Measurements from ENCODE around the gene KLHDC8B. TPM values are rescaled to one million over a fixed set of nuclear protein-coding genes. Genes with fewer than 3 reads are reported as not detected.

The KLHDC8B gene
- total and polyA plus RNA-seq, 4 donors, result 16.0 to 40.2 (median 29.1) TPM

DNA sequence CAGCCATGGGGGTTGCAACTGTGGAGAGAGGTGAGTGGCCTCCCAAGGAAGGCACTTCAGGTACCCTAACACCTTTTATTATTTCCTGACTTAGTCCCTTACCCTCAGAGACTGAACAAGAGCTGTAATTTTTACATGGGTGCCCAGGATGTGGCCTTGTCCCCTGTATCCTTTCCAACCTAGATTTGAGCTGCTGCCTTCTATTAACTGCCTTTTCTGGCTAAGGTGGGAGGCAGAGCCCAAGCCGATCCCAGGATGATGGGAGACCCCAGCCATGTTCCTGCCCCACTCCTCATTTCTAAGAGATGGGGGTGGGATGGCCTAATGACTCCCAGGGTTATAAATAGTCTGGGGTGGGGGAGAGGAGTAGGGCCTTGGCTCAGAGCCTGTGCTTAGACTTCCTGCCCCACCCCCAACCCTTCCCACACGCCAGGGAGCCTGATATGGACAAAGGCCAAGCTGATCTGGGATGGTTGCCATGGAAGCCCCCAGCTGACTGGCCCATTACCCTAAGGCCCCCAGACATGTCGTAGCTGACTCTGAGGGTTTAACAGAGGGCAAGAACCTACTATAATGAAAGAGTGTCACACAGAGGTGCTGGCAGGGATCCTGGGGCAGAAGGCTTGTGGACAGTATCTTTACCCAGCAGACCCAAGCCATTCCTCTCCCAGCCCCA is 1.9 kb downstream of the KLHDC8B start:
- peak in 1 of 2 donors; percentile 66 for DNase-seq
- H3K36me3 ChIP-seq (ENCODE audit: control insufficient read depth in 1 of 2, insufficient read depth in 2 of 2, low read length in 1 of 2), result no peaks in the 10 kb centered on the region
- H3K27ac ChIP-seq (ENCODE audit: low read depth in 1 of 2, low read length in 2 of 2), result peak overlapping the region in 1 of 2 donors; percentile 29
- H3K9me3 ChIP-seq (ENCODE audit: control insufficient read depth, low read length), result no peaks in the 10 kb centered on the region
- H3K27me3 ChIP-seq (ENCODE audit: control insufficient read depth in 1 of 2, insufficient read depth in 2 of 2, low read length in 1 of 2), result no peaks in the 10 kb centered on the region
- ATAC-seq (ENCODE audit: low FRiP score), result peak; percentile 16
- no peak overlapping the region for H3K4me3 ChIP-seq (ENCODE audit: low read length in 2 of 2)
- H3K4me1 ChIP-seq (ENCODE audit: control insufficient read depth in 1 of 2, insufficient read depth in 2 of 2, low read length in 2 of 2), result peaks cover 0 to 4% of the 10 kb centered on the region in 2 donors
- WGBS, 2 donors, result 4 to 7% methylated on average over 3 of the region's 3 CpGs
- intact Hi-C loops (cut with DNase I), result loop anchor here (2.0 to 10.0 kb wide), 2 partner anchors 104 to 272 kb away; partner anchors contain the start of gene C3orf62 (in 1 of the 2)

DNA sequence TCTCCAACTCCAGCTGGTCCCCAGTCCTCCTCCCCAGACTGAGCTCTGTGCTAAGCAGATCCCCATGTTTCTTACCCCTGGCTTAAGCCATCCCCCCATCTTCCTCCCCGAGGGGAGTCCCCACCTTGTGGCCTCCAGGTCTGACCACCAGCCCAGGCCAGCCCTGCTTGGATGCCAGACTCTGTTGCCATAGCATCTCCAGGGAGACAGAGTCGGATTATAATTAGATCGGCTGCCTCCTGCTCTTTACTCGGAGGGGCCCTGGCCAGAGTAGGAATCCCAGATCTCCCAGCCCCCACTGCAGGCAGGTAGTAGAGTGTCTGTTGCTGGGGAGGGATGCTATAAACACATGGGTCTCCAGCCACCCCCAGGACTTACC is 2.4 kb downstream of the KLHDC8B start:
- no peaks in the 10 kb centered on the region for H3K27me3 ChIP-seq (ENCODE audit: control insufficient read depth in 1 of 2, insufficient read depth in 2 of 2, low read length in 1 of 2)
- H3K27ac ChIP-seq (ENCODE audit: low read depth in 1 of 2, low read length in 2 of 2), result peak overlapping the region in 1 of 2 donors; percentile 19
- no peaks in the 10 kb centered on the region for H3K9me3 ChIP-seq (ENCODE audit: control insufficient read depth, low read length)
- peaks cover 0 to 4% of the 10 kb centered on the region in 2 donors for H3K4me1 ChIP-seq (ENCODE audit: control insufficient read depth in 1 of 2, insufficient read depth in 2 of 2, low read length in 2 of 2)
- H3K36me3 ChIP-seq (ENCODE audit: control insufficient read depth in 1 of 2, insufficient read depth in 2 of 2, low read length in 1 of 2), result no peaks in the 10 kb centered on the region
- intact Hi-C loops (cut with DNase I), result loop anchor here (2.0 to 10.0 kb wide), 2 partner anchors 103 to 271 kb away; partner anchors contain the start of gene C3orf62 (in 1 of the 2)
- 3 to 7% methylated on average over 4 of the region's 4 CpGs for WGBS, 2 donors
- no peak for ATAC-seq (ENCODE audit: low FRiP score)
- no peak overlapping the region for H3K4me3 ChIP-seq (ENCODE audit: low read length in 2 of 2)
- no peak for DNase-seq

DNA sequence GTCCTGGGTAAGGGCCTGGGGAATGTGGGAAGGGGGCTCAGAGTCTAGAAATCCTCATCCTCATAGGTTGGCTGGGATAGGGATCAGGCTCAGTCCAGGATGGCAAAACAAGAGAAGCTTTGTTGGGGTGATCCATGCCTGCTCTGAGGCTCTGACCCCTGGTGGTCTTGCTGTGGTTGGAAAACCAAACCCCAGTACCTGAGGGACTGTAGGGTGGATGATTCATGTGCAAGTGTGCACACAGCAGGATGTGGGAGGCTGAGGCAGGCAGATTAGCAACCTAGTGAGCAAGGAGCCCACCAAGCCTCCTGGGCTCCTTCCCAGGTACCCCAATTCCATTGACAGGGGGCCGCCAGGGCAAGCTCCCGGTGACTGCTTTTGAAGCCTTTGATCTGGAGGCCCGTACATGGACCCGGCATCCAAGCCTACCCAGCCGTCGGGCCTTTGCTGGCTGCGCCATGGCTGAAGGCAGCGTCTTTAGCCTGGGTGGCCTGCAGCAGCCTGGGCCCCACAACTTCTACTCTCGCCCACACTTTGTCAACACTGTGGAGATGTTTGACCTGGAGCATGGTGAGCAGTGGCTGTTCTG is 3.1 kb downstream of the KLHDC8B start:
- no peak overlapping the region for H3K4me3 ChIP-seq (ENCODE audit: low read length in 2 of 2)
- WGBS, 2 donors, result 83 to 84% methylated on average over 9 of the region's 9 CpGs
- no peaks in the 10 kb centered on the region for H3K9me3 ChIP-seq (ENCODE audit: control insufficient read depth, low read length)
- ATAC-seq (ENCODE audit: low FRiP score) (no peak), DNase-seq (no peak)
- no peaks in the 10 kb centered on the region for H3K27me3 ChIP-seq (ENCODE audit: control insufficient read depth in 1 of 2, insufficient read depth in 2 of 2, low read length in 1 of 2)
- peaks cover 0 to 4% of the 10 kb centered on the region in 2 donors for H3K4me1 ChIP-seq (ENCODE audit: control insufficient read depth in 1 of 2, insufficient read depth in 2 of 2, low read length in 2 of 2)
- H3K27ac ChIP-seq (ENCODE audit: low read depth in 1 of 2, low read length in 2 of 2), result no peak overlapping the region
- no peaks in the 10 kb centered on the region for H3K36me3 ChIP-seq (ENCODE audit: control insufficient read depth in 1 of 2, insufficient read depth in 2 of 2, low read length in 1 of 2)
- intact Hi-C loops (cut with DNase I), result loop anchor here in 1 of 2 donors (10.0 kb wide), 1 partner anchor 270 kb away; no protein-coding TSS in a partner anchor

DNA sequence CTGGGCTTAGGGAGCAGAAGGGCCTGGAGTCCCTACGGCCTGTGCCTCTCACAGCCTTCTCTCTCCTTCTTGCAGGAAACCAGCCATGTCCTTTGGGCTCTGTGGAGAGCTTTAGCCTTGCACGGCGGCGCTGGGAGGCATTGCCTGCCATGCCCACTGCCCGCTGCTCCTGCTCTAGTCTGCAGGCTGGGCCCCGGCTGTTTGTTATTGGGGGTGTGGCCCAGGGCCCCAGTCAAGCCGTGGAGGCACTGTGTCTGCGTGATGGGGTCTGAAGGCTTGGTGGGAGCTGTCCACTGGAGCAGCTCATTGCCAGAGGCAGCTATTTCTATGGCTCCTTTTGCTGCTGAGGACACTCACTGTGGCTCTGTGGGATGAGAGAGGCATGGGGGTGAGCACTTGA is 4.1 kb downstream of the KLHDC8B start:
- intact Hi-C loops (cut with DNase I), result loop anchor here in 1 of 2 donors (10.0 kb wide), 1 partner anchor 269 kb away; no protein-coding TSS in a partner anchor
- DNase-seq, result no peak
- H3K27me3 ChIP-seq (ENCODE audit: control insufficient read depth in 1 of 2, insufficient read depth in 2 of 2, low read length in 1 of 2), result no peaks in the 10 kb centered on the region
- no peak overlapping the region for H3K4me3 ChIP-seq (ENCODE audit: low read length in 2 of 2)
- H3K36me3 ChIP-seq (ENCODE audit: control insufficient read depth in 1 of 2, insufficient read depth in 2 of 2, low read length in 1 of 2), result no peaks in the 10 kb centered on the region
- H3K27ac ChIP-seq (ENCODE audit: low read depth in 1 of 2, low read length in 2 of 2), result no peak overlapping the region
- peaks cover 0 to 4% of the 10 kb centered on the region in 2 donors for H3K4me1 ChIP-seq (ENCODE audit: control insufficient read depth in 1 of 2, insufficient read depth in 2 of 2, low read length in 2 of 2)
- no peak for ATAC-seq (ENCODE audit: low FRiP score)
- 76% methylated on average over 8 of the region's 8 CpGs for WGBS, 2 donors
- no peaks in the 10 kb centered on the region for H3K9me3 ChIP-seq (ENCODE audit: control insufficient read depth, low read length)

DNA sequence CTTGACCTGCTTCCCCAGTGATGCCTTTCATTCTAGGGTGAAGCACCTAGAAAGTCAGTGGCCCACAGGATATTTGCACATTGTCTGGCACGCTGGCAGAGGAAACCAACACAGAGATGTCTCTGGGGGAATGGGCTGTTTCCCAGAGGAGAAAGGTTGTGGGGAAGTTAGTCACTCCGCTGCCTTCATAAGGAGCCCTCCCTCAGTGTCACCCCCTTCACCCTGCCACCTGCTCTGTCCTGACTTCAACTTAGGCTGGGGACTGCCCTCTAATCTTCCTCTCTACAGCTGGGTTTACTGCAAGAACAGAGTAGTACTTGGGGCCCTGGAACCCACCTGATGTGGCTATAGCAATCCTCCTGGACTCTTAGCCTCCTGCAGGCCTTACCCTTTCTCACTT is 5.7 kb downstream of the KLHDC8B start:
- DNase-seq, result no peak
- no peaks in the 10 kb centered on the region for H3K9me3 ChIP-seq (ENCODE audit: control insufficient read depth, low read length)
- H3K4me3 ChIP-seq (ENCODE audit: low read length in 2 of 2), result no peak overlapping the region
- no peaks in the 10 kb centered on the region for H3K27me3 ChIP-seq (ENCODE audit: control insufficient read depth in 1 of 2, insufficient read depth in 2 of 2, low read length in 1 of 2)
- WGBS, 2 donors, result 46 to 66% methylated on average over 2 of the region's 2 CpGs
- H3K4me1 ChIP-seq (ENCODE audit: control insufficient read depth in 1 of 2, insufficient read depth in 2 of 2, low read length in 2 of 2), result peaks cover 0 to 4% of the 10 kb centered on the region in 2 donors
- H3K27ac ChIP-seq (ENCODE audit: low read depth in 1 of 2, low read length in 2 of 2), result no peak overlapping the region
- H3K36me3 ChIP-seq (ENCODE audit: control insufficient read depth in 1 of 2, insufficient read depth in 2 of 2, low read length in 1 of 2), result no peaks in the 10 kb centered on the region
- intact Hi-C loops (cut with DNase I), result loop anchor here in 1 of 2 donors (10.0 kb wide), 1 partner anchor 268 kb away; no protein-coding TSS in a partner anchor
- ATAC-seq (ENCODE audit: low FRiP score), result no peak

DNA sequence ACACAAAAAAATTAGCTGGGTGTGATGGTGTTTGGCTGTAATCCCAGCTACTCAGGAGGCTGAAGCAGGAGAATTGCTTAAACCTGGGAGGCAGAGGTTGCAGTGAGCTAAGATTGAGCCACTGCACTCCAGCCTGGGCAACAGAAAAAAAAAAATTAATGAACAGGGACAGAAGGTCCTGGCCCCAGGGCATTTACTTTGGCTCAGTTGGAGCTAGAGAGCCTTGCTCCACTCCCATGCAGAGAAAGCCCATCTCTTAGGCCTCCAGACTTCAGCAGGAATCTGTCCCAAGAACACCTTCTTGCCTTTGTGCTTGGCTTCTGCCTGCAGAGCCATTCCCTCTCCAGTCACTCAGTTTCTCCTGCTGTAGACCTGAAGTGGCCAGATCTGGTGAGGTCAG is 8.7 kb downstream of the KLHDC8B start:
- intact Hi-C loops (cut with DNase I), result no loop called here
- DNase-seq (no peak), ATAC-seq (ENCODE audit: low FRiP score) (no peak)
- Histone ChIP-seq H3K27ac (ENCODE audit: low read depth in 1 of 2, low read length in 2 of 2) (no peak overlapping the region), H3K4me3 (ENCODE audit: low read length in 2 of 2) (no peak overlapping the region), H3K36me3 (ENCODE audit: control insufficient read depth in 1 of 2, insufficient read depth in 2 of 2, low read length in 1 of 2) (no peaks in the 10 kb centered on the region), H3K4me1 (ENCODE audit: control insufficient read depth in 1 of 2, insufficient read depth in 2 of 2, low read length in 2 of 2) (no peaks in the 10 kb centered on the region), H3K9me3 (ENCODE audit: control insufficient read depth, low read length) (no peaks in the 10 kb centered on the region), H3K27me3 (ENCODE audit: control insufficient read depth in 1 of 2, insufficient read depth in 2 of 2, low read length in 1 of 2) (no peaks in the 10 kb centered on the region)

DNA sequence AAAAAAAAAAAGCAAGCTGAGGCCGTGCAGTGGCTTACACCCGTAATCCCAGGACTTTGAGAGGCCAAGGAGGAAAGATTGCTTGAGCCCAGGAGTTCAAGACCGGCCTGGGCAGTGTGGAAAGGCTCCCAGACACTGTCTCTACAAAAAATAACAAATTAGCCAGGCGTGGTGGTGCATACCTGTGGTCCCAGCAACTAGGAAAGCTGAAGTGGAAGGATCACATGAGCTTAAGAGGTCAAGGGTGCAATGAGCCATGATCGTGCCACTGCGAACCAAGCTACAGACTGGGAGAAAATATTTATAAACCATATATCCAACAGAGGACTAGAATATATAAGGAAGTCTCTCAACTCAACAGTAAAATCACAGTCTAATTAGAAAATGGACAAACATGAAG is 10.0 kb downstream of the KLHDC8B start:
- H3K27me3 ChIP-seq (ENCODE audit: control insufficient read depth in 1 of 2, insufficient read depth in 2 of 2, low read length in 1 of 2), result no peaks in the 10 kb centered on the region
- 64 to 72% methylated on average over 6 of the region's 6 CpGs for WGBS, 2 donors
- no peaks in the 10 kb centered on the region for H3K4me1 ChIP-seq (ENCODE audit: control insufficient read depth in 1 of 2, insufficient read depth in 2 of 2, low read length in 2 of 2)
- H3K9me3 ChIP-seq (ENCODE audit: control insufficient read depth, low read length), result no peaks in the 10 kb centered on the region
- intact Hi-C loops (cut with DNase I), result no loop called here
- H3K36me3 ChIP-seq (ENCODE audit: control insufficient read depth in 1 of 2, insufficient read depth in 2 of 2, low read length in 1 of 2), result no peaks in the 10 kb centered on the region
- no peak for ATAC-seq (ENCODE audit: low FRiP score)
- no peak overlapping the region for H3K4me3 ChIP-seq (ENCODE audit: low read length in 2 of 2)
- DNase-seq, result no peak
- no peak overlapping the region for H3K27ac ChIP-seq (ENCODE audit: low read depth in 1 of 2, low read length in 2 of 2)

DNA sequence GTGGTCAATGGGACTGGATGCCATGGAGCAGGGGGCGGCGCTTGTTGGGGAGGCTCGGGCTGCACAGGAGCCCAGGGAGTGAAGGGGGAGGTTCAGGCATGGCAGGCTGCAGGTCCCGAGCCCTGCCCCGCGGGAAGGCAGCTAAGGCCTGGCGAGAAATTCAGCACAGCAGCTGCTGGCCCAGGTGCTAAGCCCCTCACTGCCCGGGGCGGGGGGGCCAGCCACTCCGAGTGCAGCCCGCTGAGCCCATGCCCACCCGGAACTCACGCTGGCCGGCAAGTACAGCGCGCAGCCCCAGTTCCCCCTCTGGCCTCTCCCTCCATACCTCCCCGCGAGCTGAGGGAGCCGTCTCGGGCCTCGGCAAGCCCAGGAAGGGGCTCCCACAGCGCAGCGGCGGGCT is 11.3 kb downstream of the KLHDC8B start:
- H3K4me3 ChIP-seq (ENCODE audit: low read length in 2 of 2), result no peak overlapping the region
- ATAC-seq (ENCODE audit: low FRiP score), result no peak
- H3K4me1 ChIP-seq (ENCODE audit: control insufficient read depth in 1 of 2, insufficient read depth in 2 of 2, low read length in 2 of 2), result no peaks in the 10 kb centered on the region
- intact Hi-C loops (cut with DNase I), result no loop called here
- H3K36me3 ChIP-seq (ENCODE audit: control insufficient read depth in 1 of 2, insufficient read depth in 2 of 2, low read length in 1 of 2), result no peaks in the 10 kb centered on the region
- no peaks in the 10 kb centered on the region for H3K27me3 ChIP-seq (ENCODE audit: control insufficient read depth in 1 of 2, insufficient read depth in 2 of 2, low read length in 1 of 2)
- H3K27ac ChIP-seq (ENCODE audit: low read depth in 1 of 2, low read length in 2 of 2), result no peak overlapping the region
- 92 to 95% methylated on average over 24 of the region's 24 CpGs for WGBS, 2 donors
- H3K9me3 ChIP-seq (ENCODE audit: control insufficient read depth, low read length), result no peaks in the 10 kb centered on the region
- DNase-seq, result no peak

DNA sequence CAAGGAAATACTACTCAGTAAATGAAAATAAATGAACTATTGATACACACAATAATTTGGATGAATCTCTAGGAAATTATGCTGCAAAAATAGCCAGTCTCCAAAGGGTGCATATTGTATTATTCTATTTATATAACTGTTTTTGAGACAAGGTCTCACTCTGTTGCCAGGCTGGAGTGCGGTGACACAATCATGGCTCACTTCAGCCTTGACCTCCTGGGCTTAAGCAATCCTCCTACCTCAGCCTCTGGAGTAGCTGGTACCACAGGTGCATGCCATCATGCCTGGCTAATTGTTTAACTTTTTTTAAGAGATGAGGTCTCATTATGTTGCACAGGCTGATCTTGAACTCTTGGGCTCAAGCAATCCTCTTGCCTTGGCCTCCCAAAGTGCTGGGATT is 12.5 kb downstream of the KLHDC8B start:
- no peaks in the 10 kb centered on the region for H3K36me3 ChIP-seq (ENCODE audit: control insufficient read depth in 1 of 2, insufficient read depth in 2 of 2, low read length in 1 of 2)
- no peak for DNase-seq
- no peaks in the 10 kb centered on the region for H3K4me1 ChIP-seq (ENCODE audit: control insufficient read depth in 1 of 2, insufficient read depth in 2 of 2, low read length in 2 of 2)
- H3K27ac ChIP-seq (ENCODE audit: low read depth in 1 of 2, low read length in 2 of 2), result no peak overlapping the region
- no peaks in the 10 kb centered on the region for H3K9me3 ChIP-seq (ENCODE audit: control insufficient read depth, low read length)
- intact Hi-C loops (cut with DNase I), result no loop called here
- no peak for ATAC-seq (ENCODE audit: low FRiP score)
- H3K4me3 ChIP-seq (ENCODE audit: low read length in 2 of 2), result no peak overlapping the region
- 28% methylated on average over 1 of the region's 1 CpG for WGBS, 2 donors
- H3K27me3 ChIP-seq (ENCODE audit: control insufficient read depth in 1 of 2, insufficient read depth in 2 of 2, low read length in 1 of 2), result no peaks in the 10 kb centered on the region
